H54 (cell line): ENCODE measurements around the gene MGMT.

Source experiments
- DNase-seq: peaks from one replicate; pipeline ENCODE4 v3.0.0; 2011; ENCODE audit warnings: low spot score, mixed read lengths; ENCODE audit not compliant: insufficient read length
- FAIRE-seq: peaks from 3 replicates; lab custom pipeline; 2011; peaks lifted over from hg19 to GRCh38; lab: Jason Lieb, UNC
- POLR2A ChIP-seq: IDR thresholded peaks from 2 replicates; pipeline ENCODE4 v1.6.1; 2011; ENCODE audit warnings: low read depth, mild to moderate bottlenecking, low read length

Gene MGMT

DNA sequence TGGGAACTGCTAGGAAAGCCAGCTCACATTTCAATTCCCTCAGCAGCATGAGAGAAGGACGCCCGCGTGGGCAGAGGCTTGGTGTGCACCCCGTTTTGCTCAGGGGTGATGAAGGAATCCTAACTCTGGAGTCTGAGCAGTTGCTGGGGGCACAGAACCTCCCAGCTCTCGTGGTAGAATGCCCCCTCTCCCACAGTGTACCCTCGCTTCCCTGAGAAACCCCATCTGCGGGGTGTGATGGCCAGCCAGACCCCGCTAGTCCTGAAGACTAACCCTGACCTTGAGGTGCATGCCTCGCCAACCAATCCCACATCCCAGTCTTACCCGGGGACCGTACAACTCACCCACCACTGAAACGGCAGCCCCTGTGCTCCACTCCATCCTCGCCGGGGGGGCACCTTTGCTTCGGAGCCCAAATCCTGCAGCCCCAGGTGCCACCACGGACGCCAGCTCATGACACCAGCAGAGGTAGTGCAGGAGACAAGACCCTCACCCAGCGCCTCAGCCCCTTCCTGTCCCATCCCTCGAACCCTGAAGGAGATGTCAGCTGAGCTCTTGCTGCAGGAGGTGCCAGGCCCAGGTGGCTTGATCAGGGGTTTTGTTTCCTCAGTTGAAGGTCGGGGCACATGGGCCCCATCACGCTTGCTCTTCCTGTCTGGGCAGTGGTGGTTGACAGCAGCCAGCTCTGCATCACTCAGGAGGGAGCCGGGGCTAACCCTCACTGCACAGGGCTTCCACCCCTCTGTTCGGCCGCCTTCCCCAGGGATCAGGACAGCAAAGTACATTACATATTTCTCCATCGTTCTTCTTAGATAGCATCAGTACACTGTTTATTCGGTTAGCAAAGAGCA, 236.5 kb downstream of the MGMT start:
- FAIRE-seq (no peak), DNase-seq (no peak)
- TF ChIP-seq POLR2A: no peak

GRCh38 chr10:129704225-129704624, 237.2 kb downstream of the MGMT start:
- TF ChIP-seq POLR2A: no peak
- FAIRE-seq (no peak), DNase-seq (no peak)

GRCh38 chr10:129704786-129705525, 237.9 kb downstream of the MGMT start:
- TF ChIP-seq POLR2A: no peak
- FAIRE-seq (no peak), DNase-seq (no peak)

GRCh38 chr10:129705676-129706075, 238.6 kb downstream of the MGMT start:
- DNase-seq (no peak), FAIRE-seq (no peak)
- TF ChIP-seq POLR2A: no peak

DNA sequence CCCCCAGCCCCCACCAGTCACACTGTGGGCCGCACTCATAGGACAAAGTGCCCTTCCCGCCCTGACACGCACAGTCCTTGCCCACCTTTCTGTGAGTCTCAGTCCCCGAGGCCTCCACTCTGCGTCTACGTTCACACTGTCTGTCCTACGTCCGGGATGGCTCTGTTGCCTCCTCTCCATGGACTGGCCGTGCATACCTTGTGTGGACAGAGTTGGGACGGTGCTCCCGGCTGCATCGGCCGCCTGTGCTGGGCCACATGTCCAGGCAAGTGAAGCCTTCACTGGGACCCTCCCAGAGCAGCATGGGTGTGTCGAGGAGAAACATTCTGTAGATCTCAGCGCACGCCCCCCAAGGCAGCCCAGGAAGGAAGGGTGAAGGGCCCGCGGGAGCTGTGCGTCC, 239.0 kb downstream of the MGMT start:
- DNase-seq (no peak), FAIRE-seq (no peak)
- no peak for TF ChIP-seq POLR2A

DNA sequence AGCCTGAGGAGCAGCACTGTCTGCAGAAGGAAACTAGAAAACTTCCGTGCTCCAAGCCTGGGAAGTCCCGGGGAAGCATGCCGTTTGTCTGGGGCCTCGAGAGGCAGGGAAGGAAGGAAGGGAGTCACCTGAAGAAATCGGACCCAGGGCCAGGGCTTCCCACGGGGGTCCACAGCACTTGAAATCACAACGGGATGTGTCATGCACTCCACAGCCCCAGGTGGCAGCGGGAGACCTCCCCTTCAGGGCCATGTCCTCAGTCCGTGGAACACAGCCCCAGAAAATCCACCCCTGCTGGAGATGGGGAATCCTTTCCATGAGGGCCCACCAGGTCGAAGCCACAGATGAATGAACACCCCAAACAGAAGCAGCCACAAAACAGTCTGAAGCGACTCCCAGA, 239.5 kb downstream of the MGMT start:
- no peak for TF ChIP-seq POLR2A
- DNase-seq (no peak), FAIRE-seq (no peak)

DNA sequence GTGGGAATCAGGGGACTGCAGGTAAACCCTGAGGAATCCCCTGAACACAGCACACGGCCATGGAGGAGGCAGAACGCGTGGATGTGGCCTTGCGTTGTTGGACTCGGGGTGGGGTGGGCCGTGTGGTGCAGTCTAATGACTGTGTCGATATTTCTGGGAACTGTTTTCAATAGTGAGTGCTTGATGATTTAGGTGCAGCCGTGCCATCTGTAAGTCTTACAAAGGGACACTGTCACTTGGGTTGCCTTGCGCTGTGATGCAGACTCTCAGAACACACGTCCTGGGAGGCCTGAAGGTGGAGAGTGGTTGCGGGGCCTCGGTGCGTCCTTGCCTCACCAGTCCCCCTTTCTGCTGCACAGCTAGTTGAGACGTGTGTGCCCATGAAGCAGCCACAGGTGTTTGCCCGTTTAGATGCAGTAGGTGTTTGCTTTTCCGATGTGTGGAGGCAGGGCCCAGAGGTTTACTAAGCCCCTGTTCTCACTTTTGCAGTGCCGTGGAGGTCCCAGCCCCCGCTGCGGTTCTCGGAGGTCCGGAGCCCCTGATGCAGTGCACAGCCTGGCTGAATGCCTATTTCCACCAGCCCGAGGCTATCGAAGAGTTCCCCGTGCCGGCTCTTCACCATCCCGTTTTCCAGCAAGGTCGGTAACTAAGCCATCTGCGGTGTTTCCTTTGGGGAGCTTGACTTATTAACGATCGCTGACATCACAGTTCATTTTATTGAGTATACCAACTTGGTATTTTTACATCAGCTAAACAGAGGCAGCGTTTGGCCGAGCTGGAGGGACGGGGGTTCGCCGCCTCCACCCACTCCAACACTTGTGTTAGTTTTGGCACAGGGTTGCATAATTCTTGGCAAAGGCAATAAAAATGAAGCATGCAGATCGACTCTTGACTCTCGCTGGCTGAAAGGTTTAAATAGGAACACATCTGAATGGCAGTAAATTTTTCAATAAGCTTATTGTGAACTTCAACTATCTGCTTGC, 240.7 kb downstream of the MGMT start:
- TF ChIP-seq POLR2A: no peak
- FAIRE-seq (no peak), DNase-seq (no peak)

DNA sequence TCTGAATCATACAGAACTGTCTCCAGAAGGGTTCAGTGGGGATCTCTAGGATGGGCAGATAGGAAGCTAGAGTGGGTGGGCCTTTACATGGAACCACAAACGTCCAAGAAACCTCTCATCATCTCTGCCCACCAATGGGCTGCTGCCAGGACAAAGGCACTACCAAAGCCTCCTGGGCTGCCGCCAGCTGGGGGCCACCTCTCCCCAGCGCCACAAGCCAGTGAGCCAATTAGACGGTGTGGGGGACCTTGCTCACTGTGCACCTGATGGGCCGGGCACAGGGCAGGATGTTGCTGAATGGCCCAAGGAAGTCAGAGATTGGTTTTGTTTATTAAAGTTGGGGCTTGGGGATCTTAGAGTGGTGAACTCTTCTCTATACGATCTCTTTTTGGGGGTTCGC, 242.1 kb downstream of the MGMT start:
- TF ChIP-seq POLR2A: no peak
- FAIRE-seq: no peak
- DNase-seq: no peak

DNA sequence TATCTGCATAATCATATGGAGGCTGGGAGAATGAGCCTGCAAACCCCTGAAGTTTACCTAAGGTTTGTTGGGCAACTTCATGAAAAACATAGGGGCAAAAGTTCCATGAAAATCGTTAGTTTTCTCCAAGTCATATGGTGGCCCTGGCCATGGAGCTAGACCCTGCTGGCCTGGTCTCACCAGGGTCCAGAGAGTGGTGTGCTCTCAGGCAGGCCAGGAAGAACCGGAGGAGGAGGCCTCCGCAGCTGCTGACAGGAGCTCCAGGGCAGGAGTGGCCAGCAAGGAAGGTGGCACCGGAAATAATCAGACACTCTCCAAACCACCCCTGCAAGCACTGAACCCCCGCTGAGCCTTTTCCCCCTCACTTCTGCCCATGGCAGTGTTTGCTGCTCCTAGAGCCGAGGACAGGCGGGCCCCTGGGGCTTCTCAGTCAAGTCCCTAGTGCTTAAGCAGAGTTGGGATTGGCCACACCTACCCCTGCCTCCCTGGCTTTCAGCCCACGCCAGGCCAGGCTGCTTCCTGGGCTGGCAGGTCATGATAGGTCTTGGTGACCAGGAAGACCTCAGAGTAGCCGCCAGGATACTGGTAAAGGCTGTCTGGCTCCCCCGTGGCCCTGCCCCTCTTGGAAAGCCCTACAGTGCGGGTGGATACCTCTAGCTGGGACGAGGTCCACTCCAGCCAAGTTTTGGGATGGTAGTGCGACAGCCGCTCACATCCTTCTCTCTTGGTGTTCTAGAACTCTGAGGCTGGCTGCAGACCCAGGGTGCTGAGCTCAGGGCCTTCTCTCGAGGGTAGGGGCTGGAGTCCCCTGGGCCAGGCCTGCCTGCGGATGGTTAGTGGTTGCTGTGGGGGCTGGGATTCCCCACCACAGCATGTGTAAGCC, 242.8 kb downstream of the MGMT start:
- TF ChIP-seq POLR2A: no peak
- DNase-seq (no peak), FAIRE-seq (no peak)

DNA sequence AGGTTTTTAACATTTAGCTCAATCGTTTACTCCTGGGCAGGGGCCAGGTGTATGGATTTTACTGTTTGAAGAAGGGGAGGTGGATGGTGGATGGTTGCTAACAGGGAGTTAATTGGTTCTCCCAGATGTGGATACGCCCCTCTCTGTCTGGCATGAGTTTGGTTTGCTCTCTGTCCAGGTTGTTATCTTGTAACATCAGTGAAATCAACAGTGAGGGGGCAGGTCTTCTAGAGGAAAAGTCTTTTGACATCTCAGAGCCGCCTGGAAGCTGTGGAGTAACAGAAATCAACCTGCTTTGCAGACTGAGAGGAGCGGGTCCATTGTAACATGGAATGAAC, 243.4 kb downstream of the MGMT start:
- no peak for DNase-seq
- no peak for FAIRE-seq
- no peak for TF ChIP-seq POLR2A

DNA sequence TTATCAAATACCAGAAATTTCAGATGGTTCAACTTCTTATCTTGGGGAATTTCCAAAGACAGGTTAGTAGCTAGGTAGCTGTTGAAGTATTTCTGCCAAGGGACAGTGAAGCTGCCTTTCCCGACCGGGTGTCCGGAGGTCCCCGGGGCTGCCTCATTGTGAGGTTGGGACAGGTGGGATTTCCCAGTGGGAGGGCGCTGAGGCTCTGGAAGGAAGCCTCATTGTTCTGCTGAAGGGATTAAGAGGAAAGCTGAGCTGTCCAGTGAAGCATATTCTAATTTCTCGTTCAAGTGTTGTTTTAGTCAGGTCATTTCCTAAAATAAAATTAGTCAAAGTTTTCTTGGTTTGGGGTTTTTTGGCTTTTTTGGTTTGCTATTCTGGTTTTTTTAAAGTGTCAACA, 244.2 kb downstream of the MGMT start:
- no peak for TF ChIP-seq POLR2A
- DNase-seq (no peak), FAIRE-seq (no peak)

GRCh38 chr10:129712000-129712399, 245.0 kb downstream of the MGMT start:
- no peak for TF ChIP-seq POLR2A
- FAIRE-seq: no peak

More at GRCh38 chr10:129712000-129712399, 245.0 kb downstream of the MGMT start:
- DNase-seq: no peak
